22Rv1 (cell line): Measurements from ENCODE around the gene ALLC.

ENCODE experiments used
- CTCF ChIP-seq: fragments of 450-650 bp; IDR thresholded peaks from 2 replicates; pipeline ENCODE4 v1.5.1; 2017; ENCODE audit warnings: mild to moderate bottlenecking
- ZFX ChIP-seq: fragments of 450-650 bp; IDR thresholded peaks from 2 replicates; pipeline ENCODE4 v1.6.1; 2017; ENCODE audit warnings: antibody characterized with exemption, borderline replicate concordance

- no peak for TF ChIP-seq CTCF
- TF ChIP-seq ZFX: no peak
Measured at GRCh38 chr2:3670376-3670775, 12.4 kb downstream of the ALLC start.
